ENCODE results near the gene GRIA3.
"Not testable (repeated sequence)": the region's sequence is repeated elsewhere in the genome, so short reads cannot be mapped to it uniquely, and the experiment has no call there.

Gene GRIA3

DNA sequence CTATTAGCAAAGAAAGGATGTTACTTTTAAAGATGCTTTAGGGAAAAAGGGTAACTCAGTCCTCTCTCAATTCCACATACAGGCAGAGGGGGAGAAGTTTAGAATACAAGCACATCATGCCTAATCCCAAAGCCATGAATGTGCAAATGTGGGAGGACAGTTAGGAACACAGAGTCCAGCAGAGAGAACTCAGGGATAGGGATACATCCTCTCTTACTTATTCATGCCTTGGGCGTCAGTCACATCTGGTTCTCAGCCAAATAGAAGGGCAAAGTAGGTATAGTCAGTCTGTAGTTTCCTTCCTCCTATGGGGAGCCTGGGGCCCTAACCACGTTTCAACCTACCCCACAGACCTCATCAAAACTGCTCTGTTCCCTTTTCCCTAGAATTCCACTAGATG is 87.8 kb downstream of the GRIA3 start:
- no peak for DNase-seq

DNA sequence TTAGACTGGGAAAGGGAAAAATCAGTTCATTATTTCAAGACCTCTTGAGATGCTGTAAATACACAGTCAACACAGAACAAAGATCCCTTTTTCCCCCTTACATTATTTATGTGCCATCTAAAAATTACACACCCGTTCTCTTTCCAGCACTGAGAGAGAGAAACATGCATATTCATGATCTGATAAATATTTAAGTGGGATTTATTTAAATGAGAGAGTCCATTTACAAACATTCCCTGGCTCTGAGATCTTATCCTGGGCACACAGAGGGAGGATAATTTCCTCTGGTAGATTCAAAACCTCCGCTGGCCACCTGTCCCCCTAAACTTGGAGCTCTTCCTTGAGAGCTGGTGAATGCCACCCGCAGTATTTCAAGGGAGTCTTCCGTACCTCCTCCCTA is 88.6 kb downstream of the GRIA3 start:
- peak in 1 of 58 donors; percentile 1 for DNase-seq

DNA sequence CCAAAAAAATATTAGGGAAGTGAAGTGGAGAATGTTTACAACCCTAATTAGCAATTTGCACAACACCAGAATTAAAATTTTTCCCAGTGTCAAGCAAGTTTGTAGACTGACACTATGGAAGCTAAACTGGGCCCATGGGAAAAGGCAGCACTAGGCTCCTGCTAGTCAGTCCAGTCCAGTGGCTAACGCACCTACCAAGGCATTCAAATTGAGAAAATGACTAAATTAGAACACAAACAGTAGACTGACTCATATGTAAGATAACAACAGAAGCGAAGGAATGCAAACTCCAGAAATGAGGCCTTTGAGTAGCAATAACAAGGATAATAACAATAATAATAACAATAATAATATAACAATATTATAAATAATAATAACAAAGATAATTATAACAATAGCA is 90.7 kb downstream of the GRIA3 start:
- no peak for DNase-seq

DNA sequence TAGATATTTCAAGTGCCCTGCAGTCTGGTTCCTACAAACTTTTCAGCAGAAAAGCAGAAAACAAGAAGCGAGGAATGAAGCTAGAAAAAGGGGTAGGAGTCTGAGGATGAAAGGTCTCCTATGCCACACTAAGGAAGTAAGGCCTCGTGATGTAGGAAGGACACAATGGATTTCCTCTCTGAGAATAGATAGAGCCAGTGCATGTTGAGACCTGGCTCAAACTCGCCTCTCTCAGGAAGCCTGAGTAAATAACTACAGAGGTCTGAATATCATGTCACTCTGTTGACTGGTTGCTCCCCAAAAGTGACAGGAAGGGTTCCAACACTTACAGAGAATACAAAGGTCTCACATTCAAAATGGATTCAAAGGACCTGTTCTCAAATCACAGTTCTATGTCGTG is 93.3 kb downstream of the GRIA3 start:
- DNase-seq = no peak

DNA sequence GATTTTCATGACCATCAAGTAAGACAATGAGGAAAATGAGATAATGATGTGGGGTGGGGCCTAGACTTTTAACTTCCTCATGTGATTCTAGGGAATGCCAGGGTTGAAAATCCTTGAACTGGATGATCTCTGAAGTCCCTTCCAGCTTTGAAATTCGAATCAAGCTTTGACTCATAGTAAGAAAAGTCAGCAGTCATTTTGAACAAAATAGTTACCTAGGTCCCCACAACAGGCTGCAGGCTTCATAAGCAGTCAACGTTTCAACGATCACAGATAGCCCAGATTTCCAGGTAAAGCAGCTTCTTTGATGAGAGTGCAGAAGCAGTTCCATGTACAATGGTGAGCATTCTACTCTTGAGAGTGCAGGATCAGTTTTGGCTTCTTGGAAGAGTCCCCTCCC is 93.7 kb downstream of the GRIA3 start:
- no peak for DNase-seq

DNA sequence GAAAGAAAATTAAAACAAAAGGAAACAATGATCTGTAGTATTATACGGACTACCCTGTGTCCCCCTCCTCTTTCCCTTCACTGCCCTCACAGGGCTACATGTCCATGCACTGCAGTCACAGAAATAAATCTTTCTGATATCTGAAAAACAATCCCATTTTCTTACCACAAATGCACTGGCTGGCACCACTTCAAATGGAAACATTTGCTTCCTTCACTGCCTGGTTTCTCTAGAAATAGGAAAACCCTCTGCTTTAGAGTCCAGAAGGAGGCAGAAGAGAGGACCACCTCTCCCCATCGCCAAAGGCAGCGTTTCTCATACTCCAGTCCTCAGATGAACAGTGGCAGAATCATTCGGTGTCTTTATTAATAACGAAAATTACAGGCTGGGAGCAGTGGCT is 98.2 kb downstream of the GRIA3 start:
- DNase-seq = no peak

DNA sequence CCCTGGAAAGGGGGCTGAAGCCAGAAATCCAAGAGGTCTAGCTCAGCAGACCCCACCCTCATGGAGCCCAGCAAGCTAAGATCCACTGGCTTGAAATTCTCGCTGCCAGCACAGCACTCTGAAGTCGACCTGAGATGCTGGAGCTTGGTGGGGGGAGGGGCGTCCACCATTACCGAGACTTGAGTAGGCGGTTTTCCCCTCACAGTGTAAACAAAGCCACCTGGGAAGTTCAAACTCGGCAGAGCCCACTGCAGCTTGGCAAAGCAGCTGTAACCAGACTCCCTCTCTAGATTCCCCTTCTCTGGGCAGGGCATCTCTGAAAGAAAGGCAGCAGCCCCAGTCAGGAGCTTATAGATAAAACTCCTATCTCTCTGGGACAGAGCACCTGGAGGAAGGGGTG is 99.3 kb downstream of the GRIA3 start:
- not testable (repeated sequence) for DNase-seq

DNA sequence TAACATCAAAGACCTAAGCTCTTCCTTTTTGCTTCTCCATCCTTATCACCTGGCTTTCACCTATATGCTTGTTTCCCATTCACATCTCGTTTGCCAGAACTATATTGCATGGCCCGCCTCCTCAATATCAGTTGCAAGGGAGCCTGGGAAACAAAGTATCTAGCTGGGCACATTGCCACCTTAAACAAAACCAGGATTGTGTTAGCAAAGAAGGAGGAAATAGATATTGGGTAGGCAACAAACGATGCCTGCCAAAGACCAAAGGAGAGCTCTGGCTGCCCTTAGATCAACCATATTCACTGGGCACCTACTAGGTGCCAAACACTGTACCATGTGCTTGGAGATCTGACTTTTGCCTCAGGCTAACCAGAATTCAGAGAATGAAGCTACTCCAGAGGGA is 107.5 kb downstream of the GRIA3 start:
- no peak for DNase-seq

DNA sequence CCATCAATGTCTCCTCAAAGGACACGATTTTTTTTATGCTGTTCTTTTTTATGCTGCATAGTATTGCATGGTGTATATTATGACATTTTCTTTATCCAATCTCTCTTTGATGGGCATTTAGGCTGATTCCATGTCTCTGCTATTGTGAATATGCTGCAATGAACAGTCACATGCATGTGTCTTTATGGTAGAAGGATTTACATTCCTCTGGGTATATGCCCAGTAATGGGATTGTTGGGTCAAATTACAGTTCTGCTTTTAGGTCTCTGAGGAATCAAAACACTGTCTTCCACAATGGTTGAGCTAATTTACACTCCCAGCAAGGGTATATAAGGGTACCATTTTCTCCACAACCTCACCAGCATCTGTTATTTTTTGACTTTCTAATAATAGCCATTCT is 113.9 kb downstream of the GRIA3 start:
- DNase-seq = no peak

DNA sequence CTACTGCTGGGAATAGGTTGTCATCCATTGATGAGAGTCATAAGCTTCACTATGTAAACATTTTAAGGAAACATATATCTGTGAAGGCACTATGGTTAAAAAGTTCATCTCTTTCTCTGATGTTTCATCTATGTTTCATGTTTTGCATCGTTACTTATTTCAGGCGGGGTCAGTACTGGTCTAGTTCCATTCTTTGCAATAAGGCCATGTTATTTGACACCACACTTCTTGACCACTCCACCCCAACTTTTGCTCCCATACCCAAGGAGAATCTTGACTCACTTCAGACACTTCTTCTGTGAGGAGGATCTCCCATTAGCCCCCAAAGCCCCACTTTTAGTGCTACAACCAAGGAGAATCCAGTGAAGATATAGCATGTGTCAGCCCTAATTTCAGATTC is 119.4 kb downstream of the GRIA3 start:
- DNase-seq = no peak

DNA sequence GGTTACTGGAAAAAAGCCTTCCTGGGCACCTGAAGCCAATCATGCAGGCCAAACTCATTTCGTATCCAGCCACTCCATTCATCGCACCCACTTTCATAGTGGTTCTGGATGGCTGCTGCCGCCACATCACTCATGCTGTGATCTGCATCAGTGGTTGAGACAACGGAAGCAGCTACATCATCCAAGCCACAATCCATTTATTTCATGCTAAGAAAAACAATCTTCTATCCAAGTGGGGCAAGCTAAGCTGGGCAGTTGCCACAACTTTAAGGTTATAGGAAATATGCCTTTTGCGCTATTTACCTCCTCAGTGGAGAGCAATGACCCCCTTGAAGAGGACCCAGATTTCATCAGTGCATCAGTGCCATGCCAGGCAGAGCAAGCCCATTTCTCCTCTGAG is 124.6 kb downstream of the GRIA3 start:
- DNase-seq = no peak

DNA sequence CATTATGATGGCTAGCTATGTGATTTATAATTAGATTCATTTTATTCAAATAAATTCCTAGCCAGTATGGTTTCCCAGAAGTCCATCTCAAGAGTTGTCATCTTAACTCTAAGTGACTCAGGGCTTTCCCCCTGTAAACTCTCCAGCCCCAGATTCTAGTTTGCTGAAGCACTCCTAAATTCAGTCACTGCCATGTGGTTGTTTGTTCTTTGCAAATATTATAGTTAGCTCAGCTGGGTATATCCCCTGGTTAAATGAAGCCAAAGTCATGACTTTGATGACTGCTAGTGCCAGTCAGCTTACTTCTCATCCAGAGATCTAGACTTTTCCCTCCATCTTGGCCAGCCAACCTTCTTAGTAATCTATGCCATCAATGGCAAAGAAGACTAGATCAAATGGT is 126.0 kb downstream of the GRIA3 start:
- DNase-seq = no peak

DNA sequence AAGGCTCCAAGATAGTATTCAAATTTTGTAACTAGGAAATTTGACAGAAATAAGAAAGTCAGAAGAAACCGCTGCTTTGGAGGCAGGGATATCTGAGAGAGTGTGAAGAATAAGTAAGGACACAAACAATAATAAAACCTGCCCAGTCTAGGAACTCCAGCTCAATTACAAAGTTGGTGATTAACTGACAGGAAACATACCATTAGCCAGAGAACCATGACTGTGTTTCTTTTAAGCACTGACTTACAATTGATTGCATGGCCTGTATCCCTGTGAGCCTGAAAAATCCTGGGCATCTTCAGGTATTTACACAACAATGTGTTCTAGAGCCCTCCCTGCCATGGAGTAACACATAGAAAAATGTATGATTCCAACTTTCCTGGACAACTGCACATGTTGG is 127.4 kb downstream of the GRIA3 start:
- DNase-seq = no peak

DNA sequence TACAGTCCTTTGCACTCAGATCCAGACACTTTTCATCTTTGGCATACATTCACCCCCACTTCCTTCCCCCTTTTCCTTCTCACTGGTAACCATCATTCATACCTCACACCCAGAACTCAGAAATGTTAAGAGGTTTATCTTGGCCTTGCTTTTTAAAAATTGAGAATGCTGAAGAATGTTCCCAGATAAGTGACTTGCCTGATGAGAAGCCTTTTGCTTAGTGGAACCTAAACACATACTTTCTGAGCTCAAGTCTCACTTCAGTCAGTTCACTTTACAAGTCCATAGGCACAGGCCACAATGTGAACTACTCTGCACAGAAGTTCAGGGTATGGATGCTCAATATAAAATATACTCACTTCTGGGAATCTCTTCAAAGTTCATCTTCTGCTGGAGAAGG is 129.4 kb downstream of the GRIA3 start:
- DNase-seq = no peak

DNA sequence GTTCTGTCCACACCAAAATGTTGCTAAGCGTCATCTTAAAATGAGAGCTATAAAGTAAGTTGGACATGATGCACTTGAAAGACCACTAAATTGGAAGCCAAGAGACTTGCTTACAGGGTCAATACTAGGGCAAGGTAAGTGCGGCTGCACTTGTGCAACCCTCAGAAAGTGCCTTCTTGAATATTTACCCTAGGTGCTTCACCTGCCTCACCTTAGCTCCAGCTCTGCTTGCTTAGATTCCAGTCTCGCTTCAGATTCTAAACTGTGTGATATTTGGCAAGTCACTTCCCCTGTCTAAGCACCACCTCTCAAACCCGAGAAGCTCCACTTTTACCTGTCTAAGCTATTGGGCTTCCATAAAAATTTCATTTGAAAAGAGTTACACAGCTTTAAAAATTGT is 136.5 kb downstream of the GRIA3 start:
- DNase-seq = no peak

DNA sequence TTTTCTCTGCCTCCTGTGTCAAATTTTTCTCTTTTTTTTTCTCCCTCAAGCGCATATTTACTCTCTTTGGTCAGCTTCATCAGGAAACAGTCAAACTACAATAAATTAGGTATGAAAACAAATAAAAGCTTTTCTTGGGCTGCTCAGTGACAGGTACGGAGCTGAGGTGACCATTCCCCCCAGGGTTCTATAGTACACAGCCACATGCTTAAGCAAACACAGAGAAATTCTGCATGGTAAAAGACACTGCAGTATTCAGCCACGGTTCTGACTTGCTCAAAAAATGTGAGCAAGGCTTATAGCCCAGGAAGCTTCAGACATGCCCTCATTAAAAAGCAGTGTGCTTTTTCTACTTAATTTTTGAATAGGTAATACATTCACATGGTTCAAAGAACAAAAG is 138.5 kb downstream of the GRIA3 start:
- DNase-seq = no peak

DNA sequence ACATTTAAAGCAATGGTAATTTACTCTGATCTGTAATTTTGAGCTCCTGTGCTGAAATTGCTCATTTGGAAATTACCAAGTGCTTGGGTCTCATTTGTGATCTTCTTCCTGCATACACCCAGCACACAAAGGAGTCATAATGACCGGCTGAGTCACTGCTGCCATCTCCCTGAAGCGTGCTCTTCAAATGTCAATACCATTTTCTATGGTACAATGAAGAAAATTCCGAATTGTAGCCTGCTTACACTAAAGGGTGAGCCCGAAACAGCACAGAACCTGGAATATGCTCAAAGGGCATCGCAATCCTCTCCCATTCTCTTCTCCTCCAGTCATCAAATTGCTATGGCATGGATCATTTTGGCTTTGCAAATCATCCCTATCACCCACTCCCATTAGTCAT is 140.5 kb downstream of the GRIA3 start:
- DNase-seq = no peak

DNA sequence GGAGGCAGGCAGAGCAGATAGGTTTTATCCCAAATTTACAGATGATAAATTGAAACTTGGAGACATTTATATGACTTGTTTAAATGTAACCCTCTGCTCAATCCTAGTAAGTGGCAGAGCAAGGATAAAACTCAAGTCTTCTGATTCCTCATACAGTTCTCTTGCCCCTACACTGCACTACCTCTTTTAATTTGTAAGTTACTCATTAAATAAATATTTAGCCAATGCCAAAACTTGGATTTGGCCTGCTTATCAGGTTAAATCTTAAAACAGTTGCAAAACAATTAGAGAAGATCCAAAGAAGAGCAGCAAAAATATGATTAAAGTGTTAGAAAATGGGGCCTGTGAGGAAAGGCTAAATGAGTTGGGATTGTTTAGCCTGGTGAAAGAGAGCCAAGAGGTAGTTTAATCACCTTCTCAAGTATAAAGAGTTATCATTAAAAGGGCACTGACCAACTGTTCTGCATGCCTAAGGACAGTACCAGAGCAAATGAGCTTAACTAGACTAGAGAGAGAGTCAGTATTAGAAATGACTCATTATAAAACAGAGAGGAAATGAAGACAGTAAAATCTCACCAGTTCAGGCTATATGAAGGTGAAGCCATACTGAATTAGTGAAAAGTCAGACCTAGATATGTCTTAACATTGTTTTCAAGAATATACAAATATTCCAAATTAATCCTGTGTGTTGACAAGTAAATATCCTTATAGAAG is 146.3 kb downstream of the GRIA3 start:
- DNase-seq = no peak

DNA sequence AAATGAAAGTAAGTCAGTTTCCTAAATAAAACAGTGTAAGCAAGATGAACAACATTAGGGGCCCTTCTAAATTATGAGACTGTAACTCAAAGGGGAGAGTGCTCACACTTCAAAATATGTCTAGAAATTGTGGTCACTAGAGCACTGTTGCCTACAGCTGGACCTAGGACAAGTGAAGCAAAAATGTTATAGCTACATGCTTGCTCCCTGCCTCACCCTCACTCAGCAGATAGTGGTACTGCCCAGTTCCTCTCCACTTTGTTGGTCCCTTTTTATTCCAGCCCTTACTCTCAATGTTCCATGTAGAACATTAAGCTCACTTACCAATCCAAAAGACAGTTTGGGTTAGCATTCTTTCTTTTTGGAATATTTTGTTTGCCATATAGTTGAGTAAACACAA is 147.3 kb downstream of the GRIA3 start:
- no peak for DNase-seq

DNA sequence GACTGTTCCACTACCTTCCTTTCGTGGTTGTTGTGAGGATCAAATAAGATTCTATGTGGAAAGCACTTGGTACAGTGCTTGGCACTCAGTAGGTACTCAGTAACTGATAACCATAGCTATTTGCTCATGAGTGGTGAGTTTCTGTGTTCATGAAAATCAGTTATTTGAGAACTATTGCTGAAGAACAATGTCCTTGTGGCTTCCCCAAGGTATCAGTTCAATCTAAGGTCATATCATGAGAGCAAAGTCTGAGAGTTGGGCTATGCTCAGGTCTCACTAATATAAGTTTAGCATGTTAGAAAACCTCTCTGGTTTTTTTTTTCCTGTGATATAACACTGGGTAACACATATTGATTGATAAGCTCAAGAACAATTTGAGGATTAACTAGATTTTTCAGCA is 147.8 kb downstream of the GRIA3 start:
- no peak for DNase-seq

DNA sequence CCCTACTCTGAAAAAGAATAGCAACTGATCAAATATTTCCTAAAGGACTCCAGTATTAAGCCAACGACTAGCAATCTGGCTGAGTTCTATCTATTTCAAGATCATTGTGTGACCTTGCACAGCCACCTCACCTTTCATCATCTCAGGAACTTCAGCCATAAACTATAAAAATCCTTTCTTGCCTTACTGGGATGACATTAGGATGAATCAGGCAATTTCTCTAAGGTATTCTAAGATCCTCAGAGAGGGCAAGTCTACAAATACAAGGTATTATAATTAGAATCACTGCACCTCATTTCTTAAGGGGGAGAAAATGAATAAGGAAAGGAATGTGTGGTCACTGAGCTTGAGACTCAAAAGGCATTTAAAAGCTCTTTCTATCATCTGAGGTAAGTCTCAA is 152.6 kb downstream of the GRIA3 start:
- DNase-seq = no peak

DNA sequence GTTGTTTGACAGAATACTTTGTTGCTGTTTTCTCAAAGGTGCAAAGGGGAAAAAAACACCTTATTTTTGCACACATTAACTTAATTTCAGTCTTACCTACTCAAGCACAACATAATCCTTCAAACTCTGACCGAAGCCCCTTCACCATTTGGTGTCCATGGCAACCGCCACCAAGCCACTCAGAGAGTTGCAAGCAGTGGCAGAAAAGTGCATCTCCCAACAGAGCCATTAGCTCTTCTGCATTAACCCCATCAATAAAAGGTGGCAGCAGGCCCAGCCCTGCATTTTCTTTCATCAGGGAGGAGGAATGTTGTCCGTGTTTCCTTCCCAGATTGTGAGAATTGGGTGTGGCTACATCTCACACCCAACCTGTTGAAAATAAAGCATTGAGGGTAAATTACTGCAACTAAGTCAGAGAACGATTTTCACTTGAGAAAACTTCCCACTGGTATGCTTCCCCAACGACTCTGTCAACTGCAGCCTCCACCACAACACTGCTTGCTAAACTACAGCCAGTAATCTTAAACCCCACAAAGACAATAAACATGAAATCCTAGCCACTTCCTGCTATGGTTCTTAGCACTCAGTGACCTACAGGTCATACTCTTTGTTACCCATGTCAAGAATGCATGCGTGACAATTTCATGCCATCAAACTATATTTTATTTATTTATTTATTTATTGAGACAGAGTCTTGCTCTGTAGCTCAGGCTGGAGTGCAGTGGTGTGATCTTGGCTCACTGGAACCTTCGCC is 154.0 kb downstream of the GRIA3 start:
- DNase-seq = no peak

DNA sequence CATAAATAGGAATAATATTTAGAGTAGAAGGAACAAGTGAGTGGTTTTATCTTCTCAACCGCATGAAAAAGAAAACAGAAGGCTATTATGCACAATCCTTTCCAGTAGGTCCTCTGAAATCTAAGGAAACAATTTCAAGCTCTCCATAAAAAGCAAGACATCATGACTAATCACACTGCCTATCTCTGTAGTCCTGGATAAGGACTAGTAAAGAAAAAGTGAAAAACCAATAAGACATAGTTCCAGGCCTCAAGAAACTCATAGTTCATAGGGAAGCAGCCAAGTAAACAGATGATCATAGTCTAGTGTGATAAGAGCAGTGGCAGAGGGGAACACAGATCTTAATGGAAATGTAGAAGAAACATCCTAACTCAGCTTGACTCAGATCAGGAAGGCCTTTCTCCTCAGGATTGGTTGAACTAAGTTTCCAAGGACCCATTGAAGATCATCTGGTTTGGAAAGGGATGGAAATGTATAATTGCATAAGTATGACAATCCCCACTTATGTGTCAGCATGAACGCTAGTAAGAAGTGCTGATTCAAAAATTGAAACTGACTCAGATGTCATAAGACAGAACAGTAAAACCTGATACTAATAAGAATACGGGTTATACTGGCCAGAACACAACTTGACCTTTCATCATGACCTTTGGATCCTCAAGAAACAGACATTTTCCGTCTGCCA is 155.3 kb downstream of the GRIA3 start:
- DNase-seq = no peak
